Stimulated activated CD4-positive, alpha-beta T cell treated with anti-CD3 and anti-CD28 coated beads, Interleukin-15, amount 100 ng/mL, for 1 hour (primary cell): ENCODE results near the gene RAB6A.

ENCODE experiments used
- DNase-seq, 2 donors: peaks; one replicate each; pipeline ENCODE4 v3.0.0-alpha.2; 2020; ENCODE audit warnings: low read depth in 1 of 2, low spot score in 1 of 2

RAB6A gene

GRCh38 chr11:73656985-73657384 is 103.9 kb downstream of the RAB6A start:
- DNase-seq, result no peak

GRCh38 chr11:73655686-73656085 is 105.2 kb downstream of the RAB6A start:
- DNase-seq, result no peak

- DNase-seq, result no peak
Measured at GRCh38 chr11:73654482-73655021, 106.3 kb downstream of the RAB6A start.

- DNase-seq, result no peak
Measured at GRCh38 chr11:73653996-73654395, 106.9 kb downstream of the RAB6A start.

GRCh38 chr11:73652856-73653559 is 107.9 kb downstream of the RAB6A start:
- DNase-seq, result no peak

- DNase-seq, result no peak
Measured at GRCh38 chr11:73652046-73652730, 108.7 kb downstream of the RAB6A start.

- no peak for DNase-seq
Measured at GRCh38 chr11:73651661-73652045, 109.2 kb downstream of the RAB6A start.

GRCh38 chr11:73651252-73651651 is 109.6 kb downstream of the RAB6A start:
- DNase-seq, result no peak

- DNase-seq, result no peak
Measured at GRCh38 chr11:73650400-73650799, 110.5 kb downstream of the RAB6A start.

GRCh38 chr11:73649206-73649605 is 111.7 kb downstream of the RAB6A start:
- no peak for DNase-seq

GRCh38 chr11:73648571-73649046 is 112.3 kb downstream of the RAB6A start:
- no peak for DNase-seq

GRCh38 chr11:73648121-73648520 is 112.8 kb downstream of the RAB6A start:
- no peak for DNase-seq

GRCh38 chr11:73647459-73648100 is 113.3 kb downstream of the RAB6A start:
- DNase-seq, result peak; percentile 84 to 89

- DNase-seq, result no peak
Measured at GRCh38 chr11:73645972-73646631, 114.8 kb downstream of the RAB6A start, which contains the start of gene PLEKHB1. Gene PLEKHB1, plus strand, starts transcription at chr11:73646581. Its CDS starts 28 bp downstream, at chr11:73646609.

- DNase-seq, result no peak
Measured at GRCh38 chr11:73645121-73645969, 115.5 kb downstream of the RAB6A start.

- DNase-seq, result no peak
Measured at GRCh38 chr11:73641668-73642067, 119.2 kb downstream of the RAB6A start.

GRCh38 chr11:73640592-73640991 is 120.3 kb downstream of the RAB6A start:
- DNase-seq, result no peak

GRCh38 chr11:73637012-73637411 is 123.9 kb downstream of the RAB6A start:
- DNase-seq, result no peak

GRCh38 chr11:73636249-73636648 is 124.6 kb downstream of the RAB6A start:
- no peak for DNase-seq

- DNase-seq, result no peak
Measured at GRCh38 chr11:73635721-73636120, 125.2 kb downstream of the RAB6A start.
